NCI-H187 treated with DMSO at 0.1 percent for 48 hours (cell line): ENCODE measurements around the gene LRRC15.

Source experiments
- DNase-seq: peaks from one replicate; lab custom pipeline; 2025; lab: John Stamatoyannopoulos, UW

LRRC15 gene

GRCh38 chr3:194360568-194360967 lies 9.0 kb downstream of the LRRC15 start:
- DNase-seq, result no peak

GRCh38 chr3:194357681-194358080 lies 11.9 kb downstream of the LRRC15 start:
- no peak for DNase-seq

- DNase-seq, result no peak
Measured at GRCh38 chr3:194355379-194355778, 14.2 kb downstream of the LRRC15 start.

GRCh38 chr3:194354315-194354714 lies 15.2 kb downstream of the LRRC15 start:
- no peak for DNase-seq

GRCh38 chr3:194352667-194353246 lies 16.8 kb downstream of the LRRC15 start:
- no peak for DNase-seq

- no peak for DNase-seq
Measured at GRCh38 chr3:194351952-194352536, 17.5 kb downstream of the LRRC15 start.

- no peak for DNase-seq
Measured at GRCh38 chr3:194351080-194351672, 18.4 kb downstream of the LRRC15 start, which contains the start of gene CPN2. TSS of gene CPN2 (minus strand) at chr3:194351328. CDS start at chr3:194342702, 8,626 bp downstream.

GRCh38 chr3:194350726-194351071 lies 18.8 kb downstream of the LRRC15 start:
- no peak for DNase-seq

GRCh38 chr3:194348354-194348753 lies 21.2 kb downstream of the LRRC15 start:
- DNase-seq, result no peak

- no peak for DNase-seq
Measured at GRCh38 chr3:194346621-194347020, 22.9 kb downstream of the LRRC15 start.

GRCh38 chr3:194346035-194346434 lies 23.5 kb downstream of the LRRC15 start:
- no peak for DNase-seq

GRCh38 chr3:194344012-194344411 lies 25.5 kb downstream of the LRRC15 start:
- DNase-seq, result no peak

GRCh38 chr3:194343561-194343893 lies 26.0 kb downstream of the LRRC15 start:
- DNase-seq, result no peak

GRCh38 chr3:194342861-194343560 lies 26.5 kb downstream of the LRRC15 start:
- no peak for DNase-seq

GRCh38 chr3:194340757-194341400 lies 28.7 kb downstream of the LRRC15 start:
- DNase-seq, result no peak

GRCh38 chr3:194339840-194340239 lies 29.7 kb downstream of the LRRC15 start:
- no peak for DNase-seq

GRCh38 chr3:194339356-194339755 lies 30.2 kb downstream of the LRRC15 start:
- no peak for DNase-seq

- DNase-seq, result no peak
Measured at GRCh38 chr3:194337965-194338753, 31.4 kb downstream of the LRRC15 start.

- DNase-seq, result no peak
Measured at GRCh38 chr3:194336601-194337355, 32.8 kb downstream of the LRRC15 start.

GRCh38 chr3:194333981-194334320 lies 35.6 kb downstream of the LRRC15 start:
- DNase-seq, result no peak
